K562 (cell line): ENCODE results near the gene RFC2. TPM values are rescaled to one million over a fixed set of nuclear protein-coding genes. Genes with fewer than 3 reads are reported as not detected.
"Not testable (repeated sequence)": the region's sequence is repeated elsewhere in the genome, so short reads cannot be mapped to it uniquely, and the experiment has no call there.

Source experiments
- ATAC-seq: fragments of 200-7000 bp; cut with Tn5 transposase; 3 replicates; pipeline ENCODE4 v1.9.1; 2020; ENCODE audit warnings: moderate library complexity
- BruUV-seq: library from RNA; stranded (reverse); fragments of 400-500 nt; replicated peaks from 2 replicates; lab custom pipeline; 2021; lab: Mats Ljungman, UMichigan
- CTCF ChIA-PET: fragments of 300-600 bp; formaldehyde crosslinking; extraction: SDS; loops from one replicate; lab custom pipeline; 2021; ENCODE audit warnings: low intra/inter-chr PET ratio; lab: Yijun Ruan, JAX
- POLR2A ChIA-PET: fragments of 300-600, 350-650 bp; sonication (Branson Sonifier 250); formaldehyde crosslinking; extraction: SDS; loops from one replicate; lab custom pipeline; 2021; ENCODE audit warnings: antibody characterized with exemption, inconsistent platforms; lab: Yijun Ruan, JAX
- DNase-seq, 4 experiments: peaks; one replicate each; pipeline versions ENCODE4 v3.0.0 to v3.0.0-alpha.2; 2011 to 2018; ENCODE audit warnings: low spot score in 3 of 4, mixed read lengths in 3 of 4; ENCODE audit errors: extremely low read depth in 1 of 4
- FAIRE-seq: peaks from 2 replicates; lab custom pipeline; 2011; peaks lifted over from hg19 to GRCh38; lab: Jason Lieb, UNC
- H2AFZ ChIP-seq: 2 replicates; pipeline ENCODE4 v1.6.0; 2011; ENCODE audit warnings: low read depth, low read length, control low read depth, inconsistent platforms
- H3K27ac ChIP-seq: fragments of 200-600 bp; 3 replicates; pipeline ENCODE4 v1.8.0; 2011; ENCODE audit warnings: low read depth, mild to moderate bottlenecking, control low read depth, inconsistent platforms, low read length, moderate library complexity, mixed read lengths; ENCODE audit errors: extremely low read depth
- H3K27me3 ChIP-seq, 2 experiments: fragments of 300-600 bp in 1 of 2; 2 replicates in 1 of 2; 3 replicates in 1 of 2; pipeline versions ENCODE4 v1.6.0 to v1.8.0; 2011; ENCODE audit warnings: inconsistent platforms in 2 of 2, low read length in 2 of 2, mild to moderate bottlenecking in 1 of 2, mixed read lengths in 1 of 2, moderate library complexity in 1 of 2; ENCODE audit not compliant: control insufficient read depth in 2 of 2, insufficient read depth in 2 of 2
- H3K36me3 ChIP-seq: fragments of 300-600 bp; 3 replicates; pipeline ENCODE4 v1.8.0; 2011; ENCODE audit warnings: mild to moderate bottlenecking, low read length, inconsistent platforms; ENCODE audit not compliant: control insufficient read depth, insufficient read depth
- H3K4me1 ChIP-seq, 2 experiments: fragments of 200-600 bp in 1 of 2; replicated peaks in 1 of 2; 2 replicates in 1 of 2; 3 replicates in 1 of 2; pipeline versions ENCODE4 v1.5.1 to v1.8.0; 2011; ENCODE audit warnings: inconsistent platforms in 2 of 2, low read length in 2 of 2, mild to moderate bottlenecking in 1 of 2, mixed read lengths in 1 of 2, moderate library complexity in 1 of 2; ENCODE audit not compliant: control insufficient read depth in 2 of 2, insufficient read depth in 2 of 2
- H3K4me2 ChIP-seq: 2 replicates; pipeline ENCODE4 v1.6.1; 2011; ENCODE audit warnings: low read length, control low read depth, inconsistent platforms, mixed read lengths; ENCODE audit not compliant: insufficient read depth
- H3K4me3 ChIP-seq: fragments of 200-600 bp; sonication (generic), shearing (Covaris generic); 2 replicates; pipeline ENCODE4 v1.5.1; 2016; ENCODE audit warnings: control low read depth, inconsistent platforms
- H3K79me2 ChIP-seq: fragments of 200-600 bp; 3 replicates; pipeline ENCODE4 v1.8.0; 2011; ENCODE audit warnings: low read length, inconsistent platforms; ENCODE audit not compliant: control insufficient read depth, insufficient read depth
- H3K9ac ChIP-seq, 2 experiments: 2 replicates each; pipeline versions ENCODE4 v1.6.0 to v1.6.1; 2011; ENCODE audit warnings: low read depth in 2 of 2, low read length in 2 of 2, control low read depth in 1 of 2, inconsistent platforms in 1 of 2, mild to moderate bottlenecking in 1 of 2, mixed read lengths in 1 of 2; ENCODE audit not compliant: insufficient read depth in 1 of 2
- H3K9me1 ChIP-seq: one replicate; pipeline ENCODE4 v1.6.0; 2011; ENCODE audit warnings: inconsistent platforms, mild to moderate bottlenecking, low read length, moderate library complexity; ENCODE audit not compliant: control insufficient read depth, insufficient read depth
- H3K9me3 ChIP-seq: replicated peaks from 2 replicates; pipeline ENCODE4 v1.5.1; 2011; ENCODE audit warnings: low read depth, low read length, inconsistent platforms; ENCODE audit not compliant: control insufficient read depth, insufficient read depth
- H4K20me1 ChIP-seq: replicated peaks from 2 replicates; pipeline ENCODE4 v1.6.1; 2011; ENCODE audit warnings: low read length, inconsistent platforms, mixed read lengths; ENCODE audit not compliant: control insufficient read depth, insufficient read depth
- WGBS: fragments of 100-300 bp; shearing (Covaris generic); methylation state at CpG from one replicate; pipeline ENCODE4 v1.1.6; 2016; ENCODE audit warnings: low coverage, mixed read lengths; ENCODE audit not compliant: insufficient coverage; ENCODE audit errors: missing lambda C conversion rate; 5-methylcytosine and 5-hydroxymethylcytosine counted together
- in situ Hi-C: fragments of 300-500 bp; cut with MboI; formaldehyde crosslinking; loops from 4 replicates; pipeline ENCODE4 v1.15.0; 2018; ENCODE audit warnings: inconsistent platforms, mixed read lengths
- intact Hi-C: fragments of 100-400 bp; cut with micrococcal nuclease; formaldehyde crosslinking; loops from 2 replicates; pipeline ENCODE4 v1.14.2; 2022
- polyA plus RNA-seq, 8 experiments: library from polyadenylated mRNA; depleted of rRNA in 4 of 8; stranded (reverse) in 5 of 8; unstranded in 3 of 8; fragments of >200 nt; fragmentation: Nextera tagmentation in 2 of 8; fragmentation: Illumina TruSeq in 1 of 8; extraction: Ambion mirVana in 2 of 8; extraction: Trizol in 1 of 8; gene quantifications; 2 replicates each; pipeline versions ENCODE4 v1.2.1 to v1.2.3, GENCODE V29; 2011 to 2014; ENCODE audit warnings: inconsistent platforms in 1 of 8, missing spikeins in 1 of 8
- total RNA-seq, 7 experiments: library from RNA; depleted of rRNA in 6 of 7; stranded (reverse); fragments of >200 nt in 6 of 7; fragmentation: Illumina TruSeq in 2 of 7; extraction: Trizol in 2 of 7; gene quantifications; 2 replicates each; pipeline versions ENCODE4 v1.2.1 to v1.2.3, GENCODE V29; 2011 to 2021; ENCODE audit warnings: low replicate concordance in 1 of 7
- TF ChIP-seq, protein P1 (sequence below): fragments of 450-650 bp; IDR thresholded peaks from 2 replicates; pipeline ENCODE4 v1.6.1; 2016; ENCODE audit warnings: low read depth

Gene RFC2
- total and polyA plus RNA-seq, 9 of the 15 experiments (the other 6 are each of a cell fraction or from before 2014, with no cell fraction given): 32.5 to 161 (median 102) TPM

DNA sequence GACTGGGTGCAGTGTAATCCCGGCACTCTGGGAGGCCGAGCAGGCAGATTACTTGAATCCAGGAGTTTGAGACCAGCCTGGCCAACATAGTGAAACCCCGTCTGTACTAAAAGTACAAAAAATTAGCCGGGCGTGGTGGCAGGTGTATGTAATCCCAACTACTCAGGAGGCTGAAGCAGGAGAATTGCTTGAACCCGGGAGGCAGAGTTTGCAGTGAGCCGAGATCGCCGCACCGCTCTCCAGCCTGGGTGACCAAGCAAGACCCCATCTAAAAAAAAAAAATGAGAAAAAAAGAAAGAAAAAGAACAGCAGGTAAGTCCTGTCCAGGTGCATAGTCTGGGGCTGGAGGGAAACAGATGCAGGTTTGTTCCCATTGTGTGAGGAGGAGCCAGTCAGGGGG lies 48.1 kb downstream of the RFC2 start:
- ChIA-PET CTCF (interaction anchor here (0.6 to 3.2 kb wide), 9 partner anchors 16 to 230 kb away, joined by 3 to 51 read pairs (median 6); no protein-coding TSS in a partner anchor), POLR2A (interaction anchor here (0.6 to 2.3 kb wide), 5 partner anchors 9 to 195 kb away, joined by 3 to 14 read pairs (median 3); no protein-coding TSS in a partner anchor)
- 22% methylated on average over 10 of the region's 10 CpGs for WGBS

More for the DNA sequence above, 48.1 kb downstream of the RFC2 start:
- H2AFZ ChIP-seq, H4K20me1 ChIP-seq, FAIRE-seq, BruUV-seq, H3K9ac ChIP-seq, H3K9me3 ChIP-seq, ATAC-seq, H3K36me3 ChIP-seq, H3K27me3 ChIP-seq, DNase-seq, H3K4me2 ChIP-seq, H3K79me2 ChIP-seq, H3K27ac ChIP-seq, H3K4me3 ChIP-seq, H3K9me1 ChIP-seq: not testable (repeated sequence)
- in situ Hi-C loops: loop anchor here (5.0 to 10.0 kb wide), 2 partner anchors 196 to 331 kb away; no protein-coding TSS in a partner anchor
- TF ChIP-seq, protein P1, sequence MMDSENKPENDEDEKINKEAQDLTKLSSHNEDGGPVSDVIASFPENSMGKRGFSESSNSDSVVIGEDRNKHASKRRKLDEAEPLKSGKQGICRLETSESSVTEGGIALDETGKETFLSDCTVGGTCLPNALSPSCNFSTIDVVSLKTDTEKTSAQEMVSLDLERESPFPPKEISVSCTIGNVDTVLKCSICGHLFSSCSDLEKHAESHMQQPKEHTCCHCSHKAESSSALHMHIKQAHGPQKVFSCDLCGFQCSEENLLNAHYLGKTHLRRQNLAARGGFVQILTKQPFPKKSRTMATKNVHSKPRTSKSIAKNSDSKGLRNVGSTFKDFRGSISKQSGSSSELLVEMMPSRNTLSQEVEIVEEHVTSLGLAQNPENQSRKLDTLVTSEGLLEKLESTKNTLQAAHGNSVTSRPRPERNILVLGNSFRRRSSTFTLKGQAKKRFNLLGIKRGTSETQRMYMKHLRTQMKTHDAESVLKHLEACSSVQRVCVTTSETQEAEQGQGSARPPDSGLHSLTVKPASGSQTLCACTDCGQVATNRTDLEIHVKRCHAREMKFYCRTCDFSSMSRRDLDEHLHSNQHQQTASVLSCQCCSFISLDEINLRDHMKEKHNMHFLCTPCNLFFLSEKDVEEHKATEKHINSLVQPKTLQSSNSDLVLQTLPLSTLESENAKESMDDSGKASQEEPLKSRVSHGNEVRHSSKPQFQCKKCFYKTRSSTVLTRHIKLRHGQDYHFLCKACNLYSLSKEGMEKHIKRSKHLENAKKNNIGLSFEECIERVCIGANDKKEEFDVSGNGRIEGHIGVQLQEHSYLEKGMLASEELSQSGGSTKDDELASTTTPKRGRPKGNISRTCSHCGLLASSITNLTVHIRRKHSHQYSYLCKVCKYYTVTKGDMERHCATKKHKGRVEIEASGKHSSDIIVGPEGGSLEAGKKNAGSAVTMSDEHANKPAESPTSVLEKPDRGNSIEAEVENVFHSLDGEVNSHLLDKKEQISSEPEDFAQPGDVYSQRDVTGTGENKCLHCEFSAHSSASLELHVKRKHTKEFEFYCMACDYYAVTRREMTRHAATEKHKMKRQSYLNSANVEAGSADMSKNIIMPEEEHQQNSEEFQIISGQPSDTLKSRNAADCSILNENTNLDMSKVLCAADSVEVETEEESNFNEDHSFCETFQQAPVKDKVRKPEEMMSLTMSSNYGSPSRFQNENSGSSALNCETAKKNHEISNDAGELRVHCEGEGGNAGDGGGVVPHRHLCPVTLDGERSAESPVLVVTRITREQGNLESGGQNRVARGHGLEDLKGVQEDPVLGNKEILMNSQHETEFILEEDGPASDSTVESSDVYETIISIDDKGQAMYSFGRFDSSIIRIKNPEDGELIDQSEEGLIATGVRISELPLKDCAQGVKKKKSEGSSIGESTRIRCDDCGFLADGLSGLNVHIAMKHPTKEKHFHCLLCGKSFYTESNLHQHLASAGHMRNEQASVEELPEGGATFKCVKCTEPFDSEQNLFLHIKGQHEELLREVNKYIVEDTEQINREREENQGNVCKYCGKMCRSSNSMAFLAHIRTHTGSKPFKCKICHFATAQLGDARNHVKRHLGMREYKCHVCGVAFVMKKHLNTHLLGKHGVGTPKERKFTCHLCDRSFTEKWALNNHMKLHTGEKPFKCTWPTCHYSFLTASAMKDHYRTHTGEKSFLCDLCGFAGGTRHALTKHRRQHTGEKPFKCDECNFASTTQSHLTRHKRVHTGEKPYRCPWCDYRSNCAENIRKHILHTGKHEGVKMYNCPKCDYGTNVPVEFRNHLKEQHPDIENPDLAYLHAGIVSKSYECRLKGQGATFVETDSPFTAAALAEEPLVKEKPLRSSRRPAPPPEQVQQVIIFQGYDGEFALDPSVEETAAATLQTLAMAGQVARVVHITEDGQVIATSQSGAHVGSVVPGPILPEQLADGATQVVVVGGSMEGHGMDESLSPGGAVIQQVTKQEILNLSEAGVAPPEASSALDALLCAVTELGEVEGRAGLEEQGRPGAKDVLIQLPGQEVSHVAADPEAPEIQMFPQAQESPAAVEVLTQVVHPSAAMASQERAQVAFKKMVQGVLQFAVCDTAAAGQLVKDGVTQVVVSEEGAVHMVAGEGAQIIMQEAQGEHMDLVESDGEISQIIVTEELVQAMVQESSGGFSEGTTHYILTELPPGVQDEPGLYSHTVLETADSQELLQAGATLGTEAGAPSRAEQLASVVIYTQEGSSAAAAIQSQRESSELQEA: 0 out of 2 replicates have a peak, but pooled peaks have one; percentile 13
- H3K4me1 ChIP-seq: peaks cover 3 to 28% of the 10 kb centered on the region in 2 experiments; a peak in 4 of 5 replicates
- intact Hi-C loops: loop anchor here (1.0 kb wide), 2 partner anchors 187 to 195 kb away; no protein-coding TSS in a partner anchor
